KOPT-K1 (cell line): Measurements from ENCODE around the gene SYTL2.
"Not testable (repeated sequence)": the region's sequence is repeated elsewhere in the genome, so short reads cannot be mapped to it uniquely, and the experiment has no call there.

Experiments
- H3K27ac ChIP-seq: fragments of 200-600 bp; sonication (generic); 2 replicates; pipeline ENCODE4 v1.5.1; 2016; ENCODE audit warnings: antibody characterized with exemption, mild to moderate bottlenecking, low read depth, low read length; ENCODE audit not compliant: poor library complexity, severe bottlenecking
- H3K36me3 ChIP-seq: fragments of 200-600 bp; sonication (generic); 2 replicates; pipeline ENCODE4 v1.5.1; 2017; ENCODE audit warnings: antibody characterized with exemption, mild to moderate bottlenecking, low read length, moderate library complexity; ENCODE audit not compliant: insufficient read depth
- H3K9me3 ChIP-seq: fragments of 200-600 bp; sonication (generic); 2 replicates; pipeline ENCODE4 v1.5.1; 2017; ENCODE audit warnings: antibody characterized with exemption, low read length, mild to moderate bottlenecking; ENCODE audit not compliant: insufficient read depth, poor library complexity, severe bottlenecking

The SYTL2 gene, protein sequence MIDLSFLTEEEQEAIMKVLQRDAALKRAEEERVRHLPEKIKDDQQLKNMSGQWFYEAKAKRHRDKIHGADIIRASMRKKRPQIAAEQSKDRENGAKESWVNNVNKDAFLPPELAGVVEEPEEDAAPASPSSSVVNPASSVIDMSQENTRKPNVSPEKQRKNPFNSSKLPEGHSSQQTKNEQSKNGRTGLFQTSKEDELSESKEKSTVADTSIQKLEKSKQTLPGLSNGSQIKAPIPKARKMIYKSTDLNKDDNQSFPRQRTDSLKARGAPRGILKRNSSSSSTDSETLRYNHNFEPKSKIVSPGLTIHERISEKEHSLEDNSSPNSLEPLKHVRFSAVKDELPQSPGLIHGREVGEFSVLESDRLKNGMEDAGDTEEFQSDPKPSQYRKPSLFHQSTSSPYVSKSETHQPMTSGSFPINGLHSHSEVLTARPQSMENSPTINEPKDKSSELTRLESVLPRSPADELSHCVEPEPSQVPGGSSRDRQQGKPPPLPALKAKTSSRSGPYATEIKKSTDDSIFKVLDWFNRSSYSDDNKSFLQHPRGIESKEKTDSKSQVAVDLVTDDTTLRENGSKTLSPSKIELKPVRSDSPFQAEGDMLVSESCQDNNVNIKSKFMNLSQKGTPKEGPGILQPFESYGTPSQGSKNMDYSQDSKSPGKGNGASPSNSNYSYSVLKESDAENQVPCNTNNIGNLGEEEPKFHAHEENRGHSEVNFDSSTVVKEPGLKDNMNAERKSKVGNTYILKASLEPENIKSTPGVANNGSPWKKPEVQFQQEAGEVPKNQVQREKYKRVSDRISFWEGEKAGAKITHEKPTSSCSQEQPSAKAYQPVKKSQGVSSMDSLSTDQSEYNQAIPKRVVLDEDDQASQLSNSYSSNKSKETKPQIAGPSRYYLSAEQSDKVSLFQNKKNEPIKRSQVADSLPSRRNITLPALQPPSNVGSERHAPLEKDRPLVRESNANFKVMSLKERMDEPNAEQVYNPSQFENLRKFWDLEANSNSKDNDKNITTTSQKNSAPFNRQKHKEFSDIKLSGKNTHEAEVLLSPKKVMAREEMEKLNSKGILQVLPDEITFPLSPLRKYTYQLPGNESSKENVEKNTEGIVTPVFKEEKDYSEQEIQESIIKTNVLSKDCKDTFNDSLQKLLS (N-terminal part only)

DNA sequence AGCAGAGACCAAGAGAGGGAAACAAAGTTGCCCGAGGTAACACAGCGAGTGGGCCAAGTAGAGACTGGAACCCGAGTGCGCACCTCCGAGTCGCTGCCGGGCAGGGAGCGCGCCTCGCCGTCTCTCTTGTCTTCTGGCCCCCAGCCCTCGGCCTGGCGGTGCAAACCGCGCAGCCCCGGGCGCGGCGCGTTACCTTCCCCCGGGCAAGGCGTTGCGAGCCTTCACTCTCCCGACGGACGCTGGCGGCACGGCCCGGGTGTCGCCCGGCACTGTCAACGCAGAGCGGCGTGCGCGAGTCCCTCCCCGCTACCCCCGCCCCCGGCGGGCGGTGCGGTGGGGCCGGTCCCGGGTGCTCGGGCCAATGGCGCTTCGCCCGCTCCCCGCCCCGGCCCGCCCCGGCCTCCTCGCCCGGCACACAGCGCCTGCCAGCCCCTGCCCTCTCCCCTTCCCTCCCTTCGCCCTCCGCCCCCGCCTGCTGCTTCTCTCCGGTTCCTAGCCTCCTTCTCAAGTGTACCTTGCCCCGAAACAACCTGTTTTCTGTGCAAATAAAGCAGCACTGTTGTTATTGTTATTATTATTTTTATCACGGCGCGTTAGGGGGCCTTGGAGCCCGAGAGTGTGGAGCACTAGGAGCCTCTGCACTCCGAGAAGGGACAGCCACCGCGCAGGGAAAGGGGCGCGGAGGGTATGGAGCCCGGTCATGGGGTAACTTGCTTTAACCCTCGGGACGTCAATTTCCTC is at the start of gene SYTL2:
TSS of gene SYTL2 (minus strand) at position 271 of the 741 bp plus-strand sequence. CDS start 53,416 bp downstream, outside the sequence.
- Histone ChIP-seq H3K27ac (no peak within 1 kb of the TSS), H3K9me3 (no peaks in the 10 kb centered on the region), H3K36me3 (no peaks in the 10 kb centered on the region)

DNA sequence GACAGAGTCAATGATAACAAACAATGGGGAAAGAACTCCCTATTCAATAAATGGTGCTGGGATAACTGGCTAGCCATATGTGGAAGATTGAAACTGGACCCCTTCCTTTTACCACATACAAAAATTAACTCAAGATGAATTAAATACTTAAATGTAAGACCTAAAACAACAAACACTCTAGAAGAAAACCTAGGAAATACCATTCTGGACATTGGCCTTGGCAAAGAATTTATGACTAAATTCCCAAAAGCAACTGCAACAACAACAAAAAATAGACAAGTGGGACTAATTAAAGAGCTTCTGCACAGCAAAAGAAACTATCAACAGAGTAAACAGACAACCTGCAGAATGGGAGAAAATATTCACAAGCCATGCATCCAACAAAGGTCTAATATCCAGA is 48.6 kb upstream of the SYTL2 start:
- H3K9me3 ChIP-seq, H3K36me3 ChIP-seq: not testable (repeated sequence)

GRCh38 chr11:85857098-85857497 is 46.2 kb upstream of the SYTL2 start:
- Histone ChIP-seq H3K9me3 (no peaks in the 10 kb centered on the region), H3K36me3 (no peaks in the 10 kb centered on the region)

More for the DNA sequence above, 48.6 kb upstream of the SYTL2 start:
- not testable (repeated sequence) for H3K27ac ChIP-seq

DNA sequence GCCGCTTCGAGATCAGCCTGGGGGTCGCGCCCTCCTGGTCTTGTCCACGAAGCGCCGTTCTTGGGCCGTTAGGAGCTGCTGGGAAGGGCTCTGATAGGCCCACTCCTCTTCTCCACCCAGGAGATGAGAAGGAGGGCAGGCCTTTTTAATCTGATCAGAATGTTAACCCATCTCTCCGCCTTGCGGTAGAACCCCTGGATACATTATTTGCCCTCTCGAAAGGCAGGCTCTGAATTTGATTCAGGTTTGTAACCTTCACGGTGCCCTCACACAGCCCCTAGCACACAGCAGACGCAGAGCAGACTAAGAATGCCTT is 44.4 kb upstream of the SYTL2 start, which contains the start of gene CCDC83:
TSS of gene CCDC83 (plus strand) at position 43 of the 316 bp plus-strand sequence. CDS start 9,741 bp downstream, outside the sequence.
- Histone ChIP-seq H3K36me3 (no peaks in the 10 kb centered on the region), H3K9me3 (no peaks in the 10 kb centered on the region), H3K27ac (peak within 1 kb of the TSS; percentile 35)

More at GRCh38 chr11:85857098-85857497, 46.2 kb upstream of the SYTL2 start:
- H3K27ac ChIP-seq: no peak overlapping the region

GRCh38 chr11:85854557-85855340 is 43.8 kb upstream of the SYTL2 start:
- Histone ChIP-seq H3K9me3 (no peaks in the 10 kb centered on the region), H3K27ac (peak overlapping the region; percentile 35), H3K36me3 (no peaks in the 10 kb centered on the region)

- no peak overlapping the region for H3K27ac ChIP-seq
- no peaks in the 10 kb centered on the region for H3K9me3 ChIP-seq
- H3K36me3 ChIP-seq: no peaks in the 10 kb centered on the region
Measured at GRCh38 chr11:85854212-85854556, 43.2 kb upstream of the SYTL2 start.

GRCh38 chr11:85853541-85853940 is 42.6 kb upstream of the SYTL2 start:
- H3K36me3 ChIP-seq, H3K9me3 ChIP-seq, H3K27ac ChIP-seq: not testable (repeated sequence)

DNA sequence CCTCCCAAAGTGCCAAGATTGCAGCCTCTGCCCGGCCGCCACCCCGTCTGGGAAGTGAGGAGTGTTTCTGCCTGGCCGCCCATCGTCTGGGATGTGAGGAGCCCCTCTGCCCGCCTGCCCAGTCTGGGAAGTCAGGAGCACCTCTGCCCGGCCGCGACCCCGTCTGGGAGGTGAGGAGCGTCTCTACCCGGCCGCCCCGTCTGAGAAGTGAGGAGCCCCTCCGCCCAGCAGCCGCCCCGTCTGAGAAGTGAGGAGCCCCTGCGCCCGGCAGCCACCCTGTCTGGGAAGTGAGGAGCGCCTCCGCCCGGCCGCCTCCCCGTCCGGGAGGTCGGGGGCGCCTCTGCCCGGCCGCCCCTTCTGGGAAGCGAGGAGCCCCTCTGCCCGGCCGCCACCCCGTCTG is 41.8 kb upstream of the SYTL2 start:
- H3K27ac ChIP-seq, H3K9me3 ChIP-seq, H3K36me3 ChIP-seq: not testable (repeated sequence)

DNA sequence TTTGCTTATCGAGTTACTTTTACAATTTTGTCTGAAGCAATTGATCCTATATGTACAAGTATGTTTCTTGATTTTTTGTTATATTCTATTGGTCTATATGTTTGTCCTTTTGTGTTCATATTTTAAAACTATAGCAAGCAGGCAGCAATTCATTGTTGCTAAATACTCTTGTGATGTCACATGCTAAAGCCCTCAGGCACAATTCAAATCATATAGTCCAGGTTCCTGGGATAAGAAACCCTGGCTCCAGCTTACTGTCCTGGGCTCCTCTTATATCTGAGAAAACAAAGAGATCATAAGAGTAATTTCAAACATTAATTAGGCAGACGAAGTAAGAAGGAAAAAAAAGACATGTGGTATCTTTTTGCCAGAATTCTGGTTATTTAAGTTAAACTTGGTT is 37.6 kb upstream of the SYTL2 start:
- no peak overlapping the region for H3K27ac ChIP-seq
- H3K36me3 ChIP-seq: no peaks in the 10 kb centered on the region
- no peaks in the 10 kb centered on the region for H3K9me3 ChIP-seq

DNA sequence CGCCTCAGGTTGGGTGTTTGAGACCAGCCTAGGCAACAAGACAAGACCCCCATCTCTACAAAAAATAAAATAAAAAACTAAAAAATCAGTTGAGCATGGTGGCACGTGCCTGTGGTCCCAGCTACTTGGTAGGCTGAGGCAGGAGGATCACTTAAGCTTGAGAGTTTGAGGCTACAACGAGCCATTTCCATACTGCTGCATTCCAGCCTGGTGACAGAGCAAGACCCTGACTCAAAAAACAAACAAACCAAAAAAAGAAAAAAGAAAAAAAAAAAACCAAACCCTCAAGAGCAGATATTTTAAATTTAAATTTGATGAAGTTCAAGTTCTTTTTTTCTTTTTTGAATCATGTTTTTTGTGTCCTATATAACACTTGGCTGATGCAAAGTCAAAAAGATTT is 37.1 kb upstream of the SYTL2 start:
- H3K27ac ChIP-seq: no peak overlapping the region
- no peaks in the 10 kb centered on the region for H3K36me3 ChIP-seq
- no peaks in the 10 kb centered on the region for H3K9me3 ChIP-seq

DNA sequence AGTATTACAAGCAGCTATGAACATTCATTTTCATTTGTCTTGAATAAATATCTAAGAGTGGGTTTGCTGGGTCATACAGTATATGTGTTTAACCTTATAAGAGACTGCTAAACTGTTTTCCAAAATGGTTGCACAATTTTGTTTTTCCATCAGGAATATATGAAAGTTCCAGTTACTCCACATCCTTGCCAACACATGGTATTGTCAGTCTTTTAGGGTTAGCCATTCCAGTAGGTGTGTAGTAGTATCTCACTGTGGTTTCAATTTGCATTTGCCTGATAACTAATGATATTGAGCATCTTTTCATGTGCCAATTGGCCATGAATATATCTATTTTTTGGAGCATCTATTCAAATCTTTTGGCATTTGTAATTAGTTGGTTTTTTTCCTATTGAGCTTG is 36.5 kb upstream of the SYTL2 start:
- Histone ChIP-seq H3K36me3 (no peaks in the 10 kb centered on the region), H3K27ac (no peak overlapping the region), H3K9me3 (no peaks in the 10 kb centered on the region)

DNA sequence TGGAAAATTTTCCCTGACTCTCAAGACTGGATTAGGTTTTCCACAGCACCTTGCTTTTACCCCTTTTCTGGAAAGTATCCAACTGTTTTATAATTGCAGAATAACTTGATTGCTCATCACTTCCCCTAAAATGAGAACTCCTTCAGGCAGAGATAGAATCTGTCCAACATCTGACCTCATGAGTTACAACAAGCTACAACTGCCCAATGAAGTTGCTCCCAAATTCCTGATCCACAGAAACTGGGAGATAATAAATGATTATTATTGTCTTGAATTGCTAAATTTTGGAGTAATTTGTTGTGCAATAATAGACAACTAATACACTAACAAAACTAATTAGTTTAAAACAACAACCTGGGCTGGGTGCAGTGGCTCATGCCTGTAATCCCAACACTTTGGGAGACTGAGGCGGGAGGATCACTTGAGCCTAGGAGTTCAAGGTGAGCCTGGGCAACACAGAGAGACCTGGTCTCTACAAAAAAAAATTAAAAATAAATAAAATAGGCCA is 34.2 kb upstream of the SYTL2 start:
- Histone ChIP-seq H3K36me3 (no peaks in the 10 kb centered on the region), H3K27ac (no peak overlapping the region), H3K9me3 (no peaks in the 10 kb centered on the region)

DNA sequence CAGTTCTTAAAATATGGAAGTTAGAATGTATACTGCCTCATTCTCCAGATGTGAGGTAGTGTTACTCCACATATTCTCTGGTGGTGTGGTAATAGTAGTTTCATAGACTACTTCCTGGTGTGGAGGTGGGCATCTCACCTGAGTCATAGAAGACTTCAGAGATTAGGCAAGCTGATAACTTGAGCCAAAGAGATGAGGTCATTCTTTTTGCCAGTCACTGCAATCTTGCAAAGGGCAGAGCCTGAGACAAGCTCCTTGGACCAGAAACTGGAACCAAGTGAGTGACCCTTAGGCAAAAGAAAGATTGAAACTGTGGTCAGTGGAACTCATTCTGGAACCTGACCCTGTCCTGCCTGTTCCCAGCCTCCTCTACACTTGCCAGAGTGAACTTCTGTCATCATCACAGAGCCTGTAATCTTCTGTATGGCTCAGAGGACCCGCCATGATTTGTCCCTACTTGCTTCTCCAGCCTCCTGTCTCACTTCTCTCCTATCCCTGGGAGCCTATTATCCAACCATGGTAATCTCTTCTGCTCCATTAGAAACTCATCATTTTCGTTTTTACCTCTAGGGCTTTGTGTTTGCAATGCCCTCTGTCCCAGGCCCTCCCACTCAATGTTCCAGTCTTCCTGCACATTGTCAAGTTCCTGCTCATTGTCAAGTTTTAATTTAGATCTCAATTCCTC is 33.6 kb upstream of the SYTL2 start:
- Histone ChIP-seq H3K9me3 (no peaks in the 10 kb centered on the region), H3K27ac (no peak overlapping the region), H3K36me3 (no peaks in the 10 kb centered on the region)
